ENCODE measurements around the gene TLCD1.
A peak's percentile ranks its signal among the peaks of the same experiment; 100 is the strongest.

TLCD1 gene

DNA sequence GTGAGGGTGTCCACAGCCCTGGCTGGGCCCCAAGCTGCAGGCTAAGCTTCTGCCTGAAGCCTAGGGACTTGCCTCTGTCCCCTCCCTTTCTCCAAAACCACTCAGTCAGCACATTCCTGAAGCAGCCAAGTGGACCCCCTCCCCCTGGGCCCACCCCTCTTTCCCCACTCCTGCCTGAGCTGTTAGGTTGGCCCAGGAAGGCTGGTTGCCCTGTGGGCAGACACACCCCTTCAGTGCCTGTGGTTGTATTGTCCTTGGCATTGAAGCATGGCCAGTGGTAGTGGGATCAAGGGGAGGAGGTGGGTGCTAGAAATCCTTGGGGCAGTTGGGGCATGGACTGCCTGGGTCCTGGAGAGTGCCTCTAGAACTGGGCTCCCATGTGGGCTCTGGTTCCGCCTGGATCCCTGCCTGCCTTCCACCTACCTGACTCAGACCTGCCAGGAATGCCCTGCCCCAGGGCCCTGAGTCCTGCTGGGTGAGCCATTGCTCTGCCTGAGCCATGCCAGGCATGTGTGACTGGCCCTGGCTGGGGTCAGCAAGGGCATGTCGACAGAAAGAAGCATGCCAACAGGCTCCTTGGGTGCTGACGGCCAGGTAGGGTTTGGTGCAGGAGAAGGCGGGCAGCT, 19.9 kb upstream of the TLCD1 start:
- TF ChIP-seq POLR2AphosphoS5 (IDR thresholded peaks at IDR 0.05; ENCODE audit: low read depth, low read length) (no peak), TAF1 (IDR thresholded peaks at IDR 0.05; ENCODE audit: borderline replicate concordance, insufficient read depth, low read length) (no peak), FOXP2 (optimal IDR thresholded peaks at IDR 0.05; ENCODE audit: borderline replicate concordance, extremely low read depth, extremely low read length, insufficient read depth) (no peak), SIN3A (IDR thresholded peaks at IDR 0.05; ENCODE audit: borderline replicate concordance, insufficient read depth, low read length) (no peak)
- TF ChIP-seq, protein P1, sequence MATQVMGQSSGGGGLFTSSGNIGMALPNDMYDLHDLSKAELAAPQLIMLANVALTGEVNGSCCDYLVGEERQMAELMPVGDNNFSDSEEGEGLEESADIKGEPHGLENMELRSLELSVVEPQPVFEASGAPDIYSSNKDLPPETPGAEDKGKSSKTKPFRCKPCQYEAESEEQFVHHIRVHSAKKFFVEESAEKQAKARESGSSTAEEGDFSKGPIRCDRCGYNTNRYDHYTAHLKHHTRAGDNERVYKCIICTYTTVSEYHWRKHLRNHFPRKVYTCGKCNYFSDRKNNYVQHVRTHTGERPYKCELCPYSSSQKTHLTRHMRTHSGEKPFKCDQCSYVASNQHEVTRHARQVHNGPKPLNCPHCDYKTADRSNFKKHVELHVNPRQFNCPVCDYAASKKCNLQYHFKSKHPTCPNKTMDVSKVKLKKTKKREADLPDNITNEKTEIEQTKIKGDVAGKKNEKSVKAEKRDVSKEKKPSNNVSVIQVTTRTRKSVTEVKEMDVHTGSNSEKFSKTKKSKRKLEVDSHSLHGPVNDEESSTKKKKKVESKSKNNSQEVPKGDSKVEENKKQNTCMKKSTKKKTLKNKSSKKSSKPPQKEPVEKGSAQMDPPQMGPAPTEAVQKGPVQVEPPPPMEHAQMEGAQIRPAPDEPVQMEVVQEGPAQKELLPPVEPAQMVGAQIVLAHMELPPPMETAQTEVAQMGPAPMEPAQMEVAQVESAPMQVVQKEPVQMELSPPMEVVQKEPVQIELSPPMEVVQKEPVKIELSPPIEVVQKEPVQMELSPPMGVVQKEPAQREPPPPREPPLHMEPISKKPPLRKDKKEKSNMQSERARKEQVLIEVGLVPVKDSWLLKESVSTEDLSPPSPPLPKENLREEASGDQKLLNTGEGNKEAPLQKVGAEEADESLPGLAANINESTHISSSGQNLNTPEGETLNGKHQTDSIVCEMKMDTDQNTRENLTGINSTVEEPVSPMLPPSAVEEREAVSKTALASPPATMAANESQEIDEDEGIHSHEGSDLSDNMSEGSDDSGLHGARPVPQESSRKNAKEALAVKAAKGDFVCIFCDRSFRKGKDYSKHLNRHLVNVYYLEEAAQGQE (IDR thresholded peaks at IDR 0.05; ENCODE audit: insufficient read depth in 1 of 2, low read depth in 2 of 2, low read length in 2 of 2), result no peak

DNA sequence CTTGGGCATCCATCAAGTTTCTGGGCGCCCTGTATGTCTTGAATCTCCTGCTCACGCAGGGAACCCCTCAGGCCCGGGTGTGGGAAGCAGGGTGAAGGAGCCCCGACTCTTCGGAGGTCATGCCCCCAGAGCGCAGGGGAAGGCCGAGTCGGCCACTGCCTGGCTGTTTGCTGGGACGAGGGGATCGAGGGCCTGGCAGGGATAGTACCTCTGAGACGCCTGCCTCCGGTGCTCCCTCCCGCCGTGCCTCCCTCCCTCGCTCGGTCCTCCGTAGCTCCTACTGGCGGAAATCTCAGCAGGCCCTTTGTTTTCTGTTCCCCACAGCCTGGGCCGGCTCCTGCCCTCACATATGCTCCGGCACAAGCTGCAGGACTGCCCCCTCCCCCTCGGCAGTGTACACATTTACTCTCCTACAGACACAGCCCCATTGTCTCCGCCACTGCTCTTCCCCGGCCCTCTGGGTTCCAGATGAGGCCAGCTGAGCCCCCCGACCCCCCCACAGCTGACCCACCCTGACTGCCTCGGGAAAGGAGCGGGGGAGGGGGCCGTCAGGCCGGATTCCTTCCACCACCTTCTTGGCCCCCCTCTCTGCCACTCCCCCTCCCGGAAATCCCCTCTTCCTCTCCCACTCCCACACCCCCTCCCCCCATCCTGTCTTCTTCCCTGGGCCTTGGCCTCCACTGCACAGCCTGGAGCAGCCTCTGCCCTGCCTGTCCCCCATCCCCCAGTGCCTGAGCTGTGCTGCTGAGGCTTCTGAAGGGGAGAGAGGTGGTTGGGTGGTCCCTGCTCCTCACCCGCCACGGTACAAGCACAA, 19.1 kb upstream of the TLCD1 start:
- TF ChIP-seq, protein P1 (IDR thresholded peaks at IDR 0.05; ENCODE audit: insufficient read depth in 1 of 2, low read depth in 2 of 2, low read length in 2 of 2), result peak; percentile 22 to 44; a peak in 1 of 4 replicates
- peak; percentile 81; the same call in 1 of the 2 replicates for TF ChIP-seq SIN3A (IDR thresholded peaks at IDR 0.05; ENCODE audit: borderline replicate concordance, insufficient read depth, low read length)
- peak; percentile 41; the same call in 1 of the 2 replicates for TF ChIP-seq POLR2AphosphoS5 (IDR thresholded peaks at IDR 0.05; ENCODE audit: low read depth, low read length)
- no peak for TF ChIP-seq FOXP2 (optimal IDR thresholded peaks at IDR 0.05; ENCODE audit: borderline replicate concordance, extremely low read depth, extremely low read length, insufficient read depth)
- no peak; the same call in 1 of the 2 replicates for TF ChIP-seq TAF1 (IDR thresholded peaks at IDR 0.05; ENCODE audit: borderline replicate concordance, insufficient read depth, low read length)

DNA sequence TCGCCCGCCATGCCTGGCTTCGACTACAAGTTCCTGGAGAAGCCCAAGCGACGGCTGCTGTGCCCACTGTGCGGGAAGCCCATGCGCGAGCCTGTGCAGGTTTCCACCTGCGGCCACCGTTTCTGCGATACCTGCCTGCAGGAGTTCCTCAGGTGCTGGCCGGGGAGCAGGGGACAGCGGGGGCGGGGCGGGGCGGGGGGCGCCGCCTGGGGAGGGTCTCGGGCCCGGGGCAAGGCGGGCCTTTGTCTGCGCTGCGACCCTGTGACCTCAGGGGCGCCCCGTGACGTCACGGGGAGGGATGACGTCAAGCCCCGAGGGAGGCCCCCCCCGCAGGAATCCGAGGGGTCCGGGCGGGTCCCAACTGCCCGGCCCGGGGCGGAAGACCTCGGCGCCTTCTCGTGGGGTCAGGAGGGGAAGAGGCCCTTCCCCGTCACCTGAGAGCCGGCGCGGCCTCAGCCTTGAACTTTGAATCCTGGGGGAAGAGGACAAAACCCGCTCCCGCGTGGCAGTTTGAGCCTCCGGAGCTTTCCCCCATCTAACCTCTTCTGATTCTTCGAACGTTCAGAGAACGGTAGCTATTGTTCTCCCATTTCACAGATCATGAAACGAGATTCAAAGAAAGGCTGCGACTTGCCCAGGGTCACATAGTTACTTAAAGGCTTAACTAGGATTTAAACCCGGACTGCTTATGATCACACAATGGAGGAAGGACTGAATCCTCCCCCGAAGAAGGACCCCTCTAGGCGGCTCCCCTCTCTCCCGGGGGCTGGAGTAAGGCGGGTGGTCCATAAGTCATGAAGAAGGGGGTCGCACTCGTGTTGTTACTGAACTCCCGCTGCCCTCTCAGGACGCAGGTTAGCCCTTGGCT, 18.3 kb upstream of the TLCD1 start:
- TF ChIP-seq FOXP2 (optimal IDR thresholded peaks at IDR 0.05; ENCODE audit: borderline replicate concordance, extremely low read depth, extremely low read length, insufficient read depth) (peak; percentile 12), SIN3A (IDR thresholded peaks at IDR 0.05; ENCODE audit: borderline replicate concordance, insufficient read depth, low read length) (no peak; the same call in 1 of the 2 replicates), POLR2AphosphoS5 (IDR thresholded peaks at IDR 0.05; ENCODE audit: low read depth, low read length) (no peak), TAF1 (IDR thresholded peaks at IDR 0.05; ENCODE audit: borderline replicate concordance, insufficient read depth, low read length) (no peak)
- TF ChIP-seq, protein P1 (IDR thresholded peaks at IDR 0.05; ENCODE audit: insufficient read depth in 1 of 2, low read depth in 2 of 2, low read length in 2 of 2), result no peak

DNA sequence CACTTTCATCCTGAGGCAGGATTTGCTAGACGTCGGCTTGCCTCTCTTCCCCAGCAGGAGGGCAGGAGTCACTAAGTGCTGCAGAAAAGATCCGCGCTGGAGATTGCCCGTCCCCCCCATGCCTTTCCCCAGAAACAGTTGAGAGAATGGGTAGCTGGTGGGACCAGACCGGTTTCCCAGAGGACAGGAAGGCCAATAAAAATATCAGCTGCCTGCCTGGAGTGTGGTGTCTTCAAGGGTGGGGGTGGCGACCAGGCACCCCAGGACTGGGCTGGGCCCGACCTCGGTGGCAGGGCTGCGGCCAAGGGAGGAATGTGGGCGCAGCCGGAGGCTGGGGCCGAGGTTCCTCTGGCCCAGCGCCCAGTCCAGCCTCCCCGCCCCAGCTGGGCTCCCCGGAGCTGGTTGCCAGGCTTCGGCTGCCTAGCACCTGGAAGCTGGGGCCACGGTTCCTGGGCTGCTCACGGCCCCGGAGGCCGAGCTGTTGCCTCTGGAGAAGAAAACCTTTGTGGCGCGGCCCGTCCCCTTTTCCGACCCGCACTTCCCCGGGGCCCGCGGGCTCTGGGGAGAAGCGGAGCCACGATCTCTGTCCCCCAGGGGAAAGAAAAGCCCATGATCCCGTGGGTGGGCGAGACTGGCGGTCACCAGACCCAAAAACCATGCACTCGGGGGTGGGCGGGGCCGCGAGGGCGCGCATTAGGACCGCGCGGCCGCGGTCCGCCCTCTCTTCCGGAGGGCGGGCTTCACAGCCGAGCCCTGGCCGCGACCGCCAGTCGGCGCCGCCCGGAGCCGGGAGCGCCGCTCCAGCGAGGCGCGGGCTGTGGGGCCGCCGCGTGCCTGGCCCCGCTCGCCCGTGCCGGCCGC, 17.4 kb upstream of the TLCD1 start, which contains the start of gene TRAF4:
Gene TRAF4 (plus strand): TSS at position 769 of the 861 bp plus-strand sequence. CDS start 102 bp downstream, outside the sequence.
- TF ChIP-seq SIN3A (IDR thresholded peaks at IDR 0.05; ENCODE audit: borderline replicate concordance, insufficient read depth, low read length) (0 out of 2 replicates have a peak, but pooled peaks have one; percentile 60), POLR2AphosphoS5 (IDR thresholded peaks at IDR 0.05; ENCODE audit: low read depth, low read length) (peak; percentile 71; the same call in 1 of the 2 replicates), TAF1 (IDR thresholded peaks at IDR 0.05; ENCODE audit: borderline replicate concordance, insufficient read depth, low read length) (peak; percentile 90)
- TF ChIP-seq, protein P1 (IDR thresholded peaks at IDR 0.05; ENCODE audit: insufficient read depth in 1 of 2, low read depth in 2 of 2, low read length in 2 of 2), result no peak; a peak in 2 of 4 replicates
